Measurements from ENCODE around the gene RSPH1.

GRCh38 chr21:42515708-42516502 is 19.9 kb upstream of the RSPH1 start:
- TF ChIP-seq, protein P1, sequence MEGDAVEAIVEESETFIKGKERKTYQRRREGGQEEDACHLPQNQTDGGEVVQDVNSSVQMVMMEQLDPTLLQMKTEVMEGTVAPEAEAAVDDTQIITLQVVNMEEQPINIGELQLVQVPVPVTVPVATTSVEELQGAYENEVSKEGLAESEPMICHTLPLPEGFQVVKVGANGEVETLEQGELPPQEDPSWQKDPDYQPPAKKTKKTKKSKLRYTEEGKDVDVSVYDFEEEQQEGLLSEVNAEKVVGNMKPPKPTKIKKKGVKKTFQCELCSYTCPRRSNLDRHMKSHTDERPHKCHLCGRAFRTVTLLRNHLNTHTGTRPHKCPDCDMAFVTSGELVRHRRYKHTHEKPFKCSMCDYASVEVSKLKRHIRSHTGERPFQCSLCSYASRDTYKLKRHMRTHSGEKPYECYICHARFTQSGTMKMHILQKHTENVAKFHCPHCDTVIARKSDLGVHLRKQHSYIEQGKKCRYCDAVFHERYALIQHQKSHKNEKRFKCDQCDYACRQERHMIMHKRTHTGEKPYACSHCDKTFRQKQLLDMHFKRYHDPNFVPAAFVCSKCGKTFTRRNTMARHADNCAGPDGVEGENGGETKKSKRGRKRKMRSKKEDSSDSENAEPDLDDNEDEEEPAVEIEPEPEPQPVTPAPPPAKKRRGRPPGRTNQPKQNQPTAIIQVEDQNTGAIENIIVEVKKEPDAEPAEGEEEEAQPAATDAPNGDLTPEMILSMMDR (IDR thresholded peaks at IDR 0.05), result no peak
- TF ChIP-seq POLR2AphosphoS5 (IDR thresholded peaks at IDR 0.05) (peak in 1 of 3 donors; percentile 27), POLR2A (IDR thresholded peaks at IDR 0.05) (no peak)
